Measurements from ENCODE around the gene AKAP13. TPM values are rescaled to one million over a fixed set of nuclear protein-coding genes. Genes with fewer than 3 reads are reported as not detected.
A peak's percentile ranks its signal among the peaks of the same experiment; 100 is the strongest.

The AKAP13 gene
- total and polyA plus RNA-seq, 2 donors (not counting 1 experiment from before 2014, with no cell fraction given): 73.8 to 358 TPM

DNA sequence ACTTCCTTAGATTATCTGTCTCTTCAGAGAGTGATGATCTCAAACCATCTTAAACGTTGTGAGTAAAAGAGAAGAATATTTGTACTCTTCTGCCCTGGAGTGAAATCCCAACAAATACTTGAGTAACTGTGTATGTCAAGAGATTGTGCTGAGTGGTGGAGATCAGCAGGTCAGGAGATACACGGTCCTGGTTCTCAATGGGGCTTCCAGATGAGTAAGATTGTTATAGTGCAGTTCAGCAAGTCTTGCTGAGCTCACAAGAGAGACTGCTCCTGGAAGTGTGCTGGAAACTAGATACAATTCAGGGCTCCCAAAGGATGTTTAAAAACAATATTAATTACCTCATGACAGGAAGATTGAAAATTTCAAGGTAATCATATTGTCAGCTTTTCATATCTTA, 184.3 kb downstream of the AKAP13 start:
- ATAC-seq (ENCODE audit: low read depth) (no peak), DNase-seq (no peak)
- no peaks in the 10 kb centered on the region for H3K4me1 ChIP-seq (ENCODE audit: control insufficient read depth in 2 of 2, insufficient read depth in 2 of 2, low read length in 2 of 2)
- no peak overlapping the region for H3K4me3 Mint-ChIP-seq
- no peak overlapping the region for H3K27ac Mint-ChIP-seq
- H3K4me2 ChIP-seq (replicated peaks; ENCODE audit: low read depth, low read length, poor library complexity, severe bottlenecking): no peak overlapping the region
- H3K79me2 ChIP-seq (ENCODE audit: control insufficient read depth, insufficient read depth, low read length): peaks cover 49% of the 10 kb centered on the region
- ChIA-PET CTCF (no interaction called here), POLR2A (no interaction called here)
- H3K27me3 Mint-ChIP-seq: no peaks in the 10 kb centered on the region
- H3K4me3 ChIP-seq (ENCODE audit: control extremely low read depth in 1 of 5, extremely low read depth in 1 of 5, insufficient read depth in 1 of 5, low read depth in 2 of 5, low read length in 4 of 5): no peak overlapping the region
- no peaks in the 10 kb centered on the region for H3K9me3 ChIP-seq (ENCODE audit: control extremely low read depth in 1 of 3, control insufficient read depth in 2 of 3, insufficient read depth in 1 of 3, low read length in 2 of 3)
- 90% methylated on average over 1 of the region's 2 CpGs for WGBS (ENCODE audit: insufficient coverage)
- peaks cover 0 to 9% of the 10 kb centered on the region in 2 experiments for H3K36me3 ChIP-seq (replicated peaks in 1 of 2; ENCODE audit: control extremely low read depth in 1 of 2, control insufficient read depth in 1 of 2, extremely low read depth in 1 of 2, insufficient read depth in 2 of 2, low read length in 1 of 2)
- peaks cover 11% of the 10 kb centered on the region for H3K4me1 Mint-ChIP-seq
- H3K9ac ChIP-seq (ENCODE audit: low read length): no peak overlapping the region
- TF ChIP-seq CTCF (IDR thresholded peaks at IDR 0.05) (no peak), EZH2 (IDR thresholded peaks at IDR 0.05; ENCODE audit: borderline replicate concordance, insufficient read depth, low read depth, low read length, poor library complexity, severe bottlenecking) (no peak)
- no peak overlapping the region for H3K27ac ChIP-seq (ENCODE audit: low read length in 2 of 2)
- H2AFZ ChIP-seq (ENCODE audit: insufficient read depth, low read depth, low read length, poor library complexity, severe bottlenecking): no peak overlapping the region
- intact Hi-C loops (cut with micrococcal nuclease): no loop called here
- H4K20me1 ChIP-seq (ENCODE audit: control insufficient read depth, insufficient read depth, low read length, poor library complexity, severe bottlenecking): peaks cover 16% of the 10 kb centered on the region
- H3K27me3 ChIP-seq (replicated peaks in 1 of 4; ENCODE audit: control extremely low read depth in 1 of 4, control insufficient read depth in 3 of 4, insufficient read depth in 4 of 4, low read length in 3 of 4): no peaks in the 10 kb centered on the region
- no peaks in the 10 kb centered on the region for H3K9me3 Mint-ChIP-seq (ENCODE audit: insufficient read depth)

DNA sequence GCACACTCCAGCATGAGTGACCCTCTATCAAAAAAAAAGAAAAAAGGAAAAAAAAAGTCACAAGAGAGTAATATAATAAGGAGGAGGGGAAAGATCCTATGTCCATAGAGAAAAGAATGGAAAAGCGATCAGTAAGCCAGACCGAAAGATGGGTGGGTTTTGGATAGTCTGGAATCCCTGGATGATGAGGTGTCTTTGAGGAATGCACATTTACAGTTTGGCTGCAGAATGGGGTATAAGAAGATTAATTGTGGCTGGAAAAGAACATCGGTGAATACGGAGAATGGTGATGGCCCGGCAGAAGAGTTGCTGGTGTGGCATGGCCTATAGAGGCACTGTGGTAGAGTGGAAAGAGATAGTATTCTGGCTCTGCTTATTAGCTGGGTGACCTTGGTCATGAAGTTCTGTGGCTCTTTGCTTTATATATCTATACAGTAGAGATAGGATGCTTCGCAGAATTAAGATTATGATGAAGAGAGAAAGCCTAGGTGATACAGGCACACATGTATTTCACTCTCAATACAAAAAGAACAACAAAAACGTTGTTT, 187.9 kb downstream of the AKAP13 start:
- CTCF ChIA-PET: interaction anchor here (1.4 to 2.5 kb wide), 3 partner anchors 12 to 272 kb away, joined by 3 to 7 read pairs (median 4); no protein-coding TSS in a partner anchor
- intact Hi-C loops (cut with micrococcal nuclease): no loop called here
- H3K4me2 ChIP-seq (replicated peaks; ENCODE audit: low read depth, low read length, poor library complexity, severe bottlenecking): no peak overlapping the region
- H3K79me2 ChIP-seq (ENCODE audit: control insufficient read depth, insufficient read depth, low read length): peaks cover 61% of the 10 kb centered on the region
- H4K20me1 ChIP-seq (ENCODE audit: control insufficient read depth, insufficient read depth, low read length, poor library complexity, severe bottlenecking): peaks cover 22% of the 10 kb centered on the region
- no peak for ATAC-seq (ENCODE audit: low read depth)
- H3K4me3 Mint-ChIP-seq: no peak overlapping the region
- TF ChIP-seq EZH2 (IDR thresholded peaks at IDR 0.05; ENCODE audit: borderline replicate concordance, insufficient read depth, low read depth, low read length, poor library complexity, severe bottlenecking) (no peak), CTCF (IDR thresholded peaks at IDR 0.05) (no peak)
- POLR2A ChIA-PET: no interaction called here
- peaks cover 3 to 15% of the 10 kb centered on the region in 2 experiments for H3K36me3 ChIP-seq (replicated peaks in 1 of 2; ENCODE audit: control extremely low read depth in 1 of 2, control insufficient read depth in 1 of 2, extremely low read depth in 1 of 2, insufficient read depth in 2 of 2, low read length in 1 of 2)
- no peak overlapping the region for H3K4me3 ChIP-seq (ENCODE audit: control extremely low read depth in 1 of 5, extremely low read depth in 1 of 5, insufficient read depth in 1 of 5, low read depth in 2 of 5, low read length in 4 of 5)
- no peak for DNase-seq
- no peak overlapping the region for H3K9ac ChIP-seq (ENCODE audit: low read length)
- no peaks in the 10 kb centered on the region for H3K27me3 ChIP-seq (replicated peaks in 1 of 4; ENCODE audit: control extremely low read depth in 1 of 4, control insufficient read depth in 3 of 4, insufficient read depth in 4 of 4, low read length in 3 of 4)
- H3K27me3 Mint-ChIP-seq: no peaks in the 10 kb centered on the region
- H3K27ac ChIP-seq (ENCODE audit: low read length in 2 of 2): peak overlapping the region in 1 of 2 donors; percentile 8
- H3K4me1 ChIP-seq (ENCODE audit: control insufficient read depth in 2 of 2, insufficient read depth in 2 of 2, low read length in 2 of 2): no peaks in the 10 kb centered on the region
- no peaks in the 10 kb centered on the region for H3K9me3 ChIP-seq (ENCODE audit: control extremely low read depth in 1 of 3, control insufficient read depth in 2 of 3, insufficient read depth in 1 of 3, low read length in 2 of 3)
- H3K9me3 Mint-ChIP-seq (ENCODE audit: insufficient read depth): no peaks in the 10 kb centered on the region
- H3K27ac Mint-ChIP-seq: no peak overlapping the region
- WGBS (ENCODE audit: insufficient coverage): 95% methylated on average over 5 of the region's 7 CpGs
- no peak overlapping the region for H2AFZ ChIP-seq (ENCODE audit: insufficient read depth, low read depth, low read length, poor library complexity, severe bottlenecking)
- peaks cover 25% of the 10 kb centered on the region for H3K4me1 Mint-ChIP-seq

Data from B cell (primary cell).